NCI-H146 treated with DMSO at 0.1 percent for 48 hours (cell line): Measurements from ENCODE around the gene AMELY.
"Not testable (repeated sequence)": the region's sequence is repeated elsewhere in the genome, so short reads cannot be mapped to it uniquely, and the experiment has no call there.

ENCODE experiments used
- DNase-seq: peaks from one replicate; lab custom pipeline; 2025; ENCODE audit not compliant: unreplicated experiment; lab: John Stamatoyannopoulos, UW

Gene AMELY

GRCh38 chrY:6911253-6911881 lies at the start of gene AMELY:
Gene AMELY, minus strand, starts transcription at chrY:6911752. Its CDS starts 39,144 bp downstream, at chrY:6872608.
- no peak for DNase-seq

- DNase-seq, result no peak
Measured at GRCh38 chrY:6949947-6950346, 38.4 kb upstream of the AMELY start.

- DNase-seq, result no peak
Measured at GRCh38 chrY:6948378-6948777, 36.8 kb upstream of the AMELY start.

- DNase-seq, result no peak
Measured at GRCh38 chrY:6947695-6948094, 36.1 kb upstream of the AMELY start.

GRCh38 chrY:6935497-6935896 lies 23.9 kb upstream of the AMELY start:
- no peak for DNase-seq

- no peak for DNase-seq
Measured at GRCh38 chrY:6931779-6932396, 20.3 kb upstream of the AMELY start.

- DNase-seq, result no peak
Measured at GRCh38 chrY:6929237-6929636, 17.7 kb upstream of the AMELY start.

- no peak for DNase-seq
Measured at GRCh38 chrY:6928265-6928664, 16.7 kb upstream of the AMELY start.

- no peak for DNase-seq
Measured at GRCh38 chrY:6921061-6921460, 9.5 kb upstream of the AMELY start.

- DNase-seq, result no peak
Measured at GRCh38 chrY:6913362-6913761, 1.8 kb upstream of the AMELY start.

GRCh38 chrY:6910372-6911252 lies 940 bp downstream of the AMELY start, which contains the start of gene TBL1Y:
Gene TBL1Y, plus strand, starts transcription at chrY:6910697. Its CDS starts 114,388 bp downstream, at chrY:7025085.
- no peak for DNase-seq

GRCh38 chrY:6909856-6910255 lies 1.7 kb downstream of the AMELY start:
- DNase-seq, result no peak

- DNase-seq, result no peak
Measured at GRCh38 chrY:6909118-6909521, 2.4 kb downstream of the AMELY start.

GRCh38 chrY:6908021-6908420 lies 3.5 kb downstream of the AMELY start:
- not testable (repeated sequence) for DNase-seq

- DNase-seq, result no peak
Measured at GRCh38 chrY:6907591-6907990, 4.0 kb downstream of the AMELY start.

- not testable (repeated sequence) for DNase-seq
Measured at GRCh38 chrY:6902116-6902515, 9.4 kb downstream of the AMELY start.

GRCh38 chrY:6895236-6895635 lies 16.3 kb downstream of the AMELY start:
- no peak for DNase-seq

GRCh38 chrY:6894496-6894895 lies 17.1 kb downstream of the AMELY start:
- no peak for DNase-seq

GRCh38 chrY:6849384-6849783 lies 62.2 kb downstream of the AMELY start:
- DNase-seq, result no peak

- not testable (repeated sequence) for DNase-seq
Measured at GRCh38 chrY:6842650-6843049, 68.9 kb downstream of the AMELY start.
